ENCODE data around the gene OR2T5.
"Not testable (repeated sequence)": the region's sequence is repeated elsewhere in the genome, so short reads cannot be mapped to it uniquely, and the experiment has no call there.

Gene OR2T5

DNA sequence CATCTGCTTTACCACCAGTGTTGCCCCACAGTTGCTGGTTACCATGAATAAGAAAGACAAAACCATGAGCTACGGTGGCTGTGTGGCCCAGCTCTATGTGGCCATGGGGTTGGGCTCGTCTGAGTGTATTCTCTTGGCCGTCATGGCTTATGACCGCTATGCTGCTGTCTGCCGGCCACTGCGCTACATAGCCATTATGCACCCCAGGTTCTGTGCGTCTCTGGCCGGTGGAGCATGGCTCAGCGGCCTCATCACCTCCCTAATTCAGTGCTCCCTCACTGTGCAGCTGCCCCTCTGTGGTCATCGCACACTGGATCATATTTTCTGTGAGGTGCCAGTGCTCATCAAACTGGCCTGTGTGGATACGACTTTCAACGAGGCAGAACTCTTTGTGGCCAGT, 33.5 kb downstream of the OR2T5 start:
- H3K79me2 ChIP-seq (ENCODE audit: control insufficient read depth, low read length), result no peaks in the 10 kb centered on the region
- H3K4me1 ChIP-seq (ENCODE audit: control insufficient read depth, low read length), result no peaks in the 10 kb centered on the region
- no peak overlapping the region for H3K4me2 ChIP-seq (ENCODE audit: low read length)
- no peaks in the 10 kb centered on the region for H3K27me3 ChIP-seq (ENCODE audit: control insufficient read depth, low read length)
- no peak for TF ChIP-seq EZH2phosphoT487 (IDR thresholded peaks at IDR 0.05; ENCODE audit: borderline replicate concordance, low read length)
- TF ChIP-seq, protein P1, sequence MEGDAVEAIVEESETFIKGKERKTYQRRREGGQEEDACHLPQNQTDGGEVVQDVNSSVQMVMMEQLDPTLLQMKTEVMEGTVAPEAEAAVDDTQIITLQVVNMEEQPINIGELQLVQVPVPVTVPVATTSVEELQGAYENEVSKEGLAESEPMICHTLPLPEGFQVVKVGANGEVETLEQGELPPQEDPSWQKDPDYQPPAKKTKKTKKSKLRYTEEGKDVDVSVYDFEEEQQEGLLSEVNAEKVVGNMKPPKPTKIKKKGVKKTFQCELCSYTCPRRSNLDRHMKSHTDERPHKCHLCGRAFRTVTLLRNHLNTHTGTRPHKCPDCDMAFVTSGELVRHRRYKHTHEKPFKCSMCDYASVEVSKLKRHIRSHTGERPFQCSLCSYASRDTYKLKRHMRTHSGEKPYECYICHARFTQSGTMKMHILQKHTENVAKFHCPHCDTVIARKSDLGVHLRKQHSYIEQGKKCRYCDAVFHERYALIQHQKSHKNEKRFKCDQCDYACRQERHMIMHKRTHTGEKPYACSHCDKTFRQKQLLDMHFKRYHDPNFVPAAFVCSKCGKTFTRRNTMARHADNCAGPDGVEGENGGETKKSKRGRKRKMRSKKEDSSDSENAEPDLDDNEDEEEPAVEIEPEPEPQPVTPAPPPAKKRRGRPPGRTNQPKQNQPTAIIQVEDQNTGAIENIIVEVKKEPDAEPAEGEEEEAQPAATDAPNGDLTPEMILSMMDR (IDR thresholded peaks at IDR 0.05; ENCODE audit: low read depth, low read length, poor library complexity, severe bottlenecking), result no peak
- no peaks in the 10 kb centered on the region for H4K20me1 ChIP-seq (ENCODE audit: control insufficient read depth, insufficient read depth, low read depth, low read length)
- no peaks in the 10 kb centered on the region for H3K36me3 ChIP-seq (ENCODE audit: control insufficient read depth, low read length)
- H3F3A ChIP-seq (ENCODE audit: control insufficient read depth, insufficient read depth), result no peaks in the 10 kb centered on the region
- H3K9me2 ChIP-seq (replicated peaks; ENCODE audit: control insufficient read depth, low read length), result no peaks in the 10 kb centered on the region
- H3K4me3 ChIP-seq (ENCODE audit: low read length), result no peak overlapping the region
- no peaks in the 10 kb centered on the region for H3K9me3 ChIP-seq (ENCODE audit: control insufficient read depth, insufficient read depth, low read length)
- no peak overlapping the region for H3K27ac ChIP-seq (ENCODE audit: low read depth, low read length)

DNA sequence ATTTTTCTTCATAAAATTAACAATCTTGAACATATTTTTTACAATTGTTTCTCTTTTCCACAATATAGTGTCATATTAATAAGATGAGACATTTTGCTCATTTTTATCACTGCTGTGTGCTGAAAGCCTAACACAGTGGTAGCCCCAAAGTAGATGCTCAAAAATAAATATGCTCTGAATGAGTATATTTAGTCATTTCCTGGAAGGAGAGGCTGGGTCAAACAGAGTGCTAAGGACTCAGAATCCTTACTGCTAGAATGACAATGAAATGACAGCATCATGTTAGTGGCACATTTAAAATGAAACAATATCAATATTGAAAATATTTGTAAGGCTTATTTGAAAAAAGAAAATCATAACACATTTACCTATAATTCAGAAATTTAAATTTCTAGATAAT, 49.1 kb downstream of the OR2T5 start:
- not testable (repeated sequence) for H4K20me1 ChIP-seq (ENCODE audit: control insufficient read depth, insufficient read depth, low read depth, low read length); H3K27ac ChIP-seq (ENCODE audit: low read depth, low read length); H3K36me3 ChIP-seq (ENCODE audit: control insufficient read depth, low read length); H3K9me2 ChIP-seq (replicated peaks; ENCODE audit: control insufficient read depth, low read length); H3F3A ChIP-seq (ENCODE audit: control insufficient read depth, insufficient read depth); H3K9me3 ChIP-seq (ENCODE audit: control insufficient read depth, insufficient read depth, low read length); H3K4me2 ChIP-seq (ENCODE audit: low read length); H3K79me2 ChIP-seq (ENCODE audit: control insufficient read depth, low read length); H3K4me1 ChIP-seq (ENCODE audit: control insufficient read depth, low read length); H3K27me3 ChIP-seq (ENCODE audit: control insufficient read depth, low read length); H3K4me3 ChIP-seq (ENCODE audit: low read length)

Measured in DOHH2 (cell line).